ENCODE measurements around the gene CSDE1.

CSDE1 gene

GRCh38 chr1:114725230-114725629, 32.6 kb downstream of the CSDE1 start:
- no peak for DNase-seq (ENCODE audit: low spot score)
- TF ChIP-seq CTCF (IDR thresholded peaks at IDR 0.05): no peak
- Histone ChIP-seq H3K4me3 (no peak overlapping the region), H3K27ac (no peak overlapping the region)

GRCh38 chr1:114723915-114724314, 33.9 kb downstream of the CSDE1 start:
- Histone ChIP-seq H3K4me3 (no peak overlapping the region), H3K27ac (no peak overlapping the region)
- no peak for DNase-seq (ENCODE audit: low spot score)
- TF ChIP-seq CTCF (IDR thresholded peaks at IDR 0.05): no peak

GRCh38 chr1:114723457-114723856, 34.3 kb downstream of the CSDE1 start:
- Histone ChIP-seq H3K4me3 (no peak overlapping the region), H3K27ac (no peak overlapping the region)
- DNase-seq (ENCODE audit: low spot score): no peak
- TF ChIP-seq CTCF (IDR thresholded peaks at IDR 0.05): no peak

GRCh38 chr1:114720492-114720891, 37.3 kb downstream of the CSDE1 start:
- DNase-seq (ENCODE audit: low spot score): no peak
- Histone ChIP-seq H3K4me3 (no peak overlapping the region), H3K27ac (no peak overlapping the region)
- no peak for TF ChIP-seq CTCF (IDR thresholded peaks at IDR 0.05)

- Histone ChIP-seq H3K27ac (no peak overlapping the region), H3K4me3 (no peak overlapping the region)
- TF ChIP-seq CTCF (IDR thresholded peaks at IDR 0.05): no peak
- no peak for DNase-seq (ENCODE audit: low spot score)
These were observed 38.4 kb downstream of the CSDE1 start for GRCh38 chr1:114719424-114719787.

- Histone ChIP-seq H3K27ac (no peak overlapping the region), H3K4me3 (no peak overlapping the region)
- DNase-seq (ENCODE audit: low spot score): no peak
- no peak for TF ChIP-seq CTCF (IDR thresholded peaks at IDR 0.05)
These were observed 38.9 kb downstream of the CSDE1 start for GRCh38 chr1:114718661-114719423.

Data from coronary artery (tissue), 2 donors.